Hepatocyte (in vitro differentiated cells): ENCODE results near the gene CITED1. TPM values are rescaled to one million over a fixed set of nuclear protein-coding genes. Genes with fewer than 3 reads are reported as not detected.
A peak's percentile ranks its signal among the peaks of the same experiment; 100 is the strongest.

ENCODE experiments used
- DNase-seq: peaks from one replicate; pipeline ENCODE4 v3.0.0-alpha.2; 2016; ENCODE audit warnings: low spot score
- H2AFZ ChIP-seq: fragments of 200-600 bp; sonication (generic); 2 replicates; pipeline ENCODE4 v1.6.0; 2016; ENCODE audit warnings: antibody characterized with exemption, mild to moderate bottlenecking
- H3K27ac ChIP-seq: fragments of 200-600 bp; sonication (generic); 2 replicates; pipeline ENCODE4 v1.5.1; 2016; ENCODE audit warnings: mild to moderate bottlenecking
- H3K27me3 ChIP-seq: fragments of 200-600 bp; sonication (generic); 2 replicates; pipeline ENCODE4 v1.6.1; 2016
- H3K36me3 ChIP-seq: fragments of 200-600 bp; sonication (generic); replicated peaks from 2 replicates; pipeline ENCODE4 v1.5.1; 2016; ENCODE audit warnings: low read depth; ENCODE audit not compliant: insufficient read depth
- H3K4me1 ChIP-seq: fragments of 200-600 bp; sonication (generic); 2 replicates; pipeline ENCODE4 v1.5.1; 2016; ENCODE audit warnings: mild to moderate bottlenecking, moderate library complexity; ENCODE audit not compliant: insufficient read depth
- H3K4me2 ChIP-seq: fragments of 200-600 bp; sonication (generic); 2 replicates; pipeline ENCODE4 v1.6.0; 2016
- H3K4me3 ChIP-seq: fragments of 200-600 bp; sonication (generic); 2 replicates; pipeline ENCODE4 v1.5.1; 2016; ENCODE audit warnings: mild to moderate bottlenecking
- H3K79me2 ChIP-seq: fragments of 200-600 bp; sonication (generic); 2 replicates; pipeline ENCODE4 v1.6.0; 2017; ENCODE audit warnings: mild to moderate bottlenecking
- H3K9me2 ChIP-seq: fragments of 200-600 bp; sonication (generic); replicated peaks from 2 replicates; pipeline ENCODE4 v1.6.0; 2017; ENCODE audit warnings: mild to moderate bottlenecking; ENCODE audit not compliant: insufficient read depth
- H3K9me3 ChIP-seq: fragments of 200-600 bp; sonication (generic); 2 replicates; pipeline ENCODE4 v1.5.1; 2016; ENCODE audit warnings: low read depth, mild to moderate bottlenecking
- H4K20me1 ChIP-seq: fragments of 200-600 bp; sonication (generic); 2 replicates; pipeline ENCODE4 v1.6.0; 2016; ENCODE audit warnings: mild to moderate bottlenecking; ENCODE audit not compliant: insufficient read depth, poor library complexity, severe bottlenecking
- CTCF ChIP-seq: fragments of 200-600 bp; sonication (generic); IDR thresholded peaks from 2 replicates; pipeline ENCODE4 v1.5.1; 2016; ENCODE audit warnings: antibody characterized with exemption, mild to moderate bottlenecking; ENCODE audit not compliant: poor library complexity
- EZH2 ChIP-seq: fragments of 200-600 bp; sonication (generic); IDR thresholded peaks from 2 replicates; pipeline ENCODE4 v1.6.1; 2016; ENCODE audit warnings: antibody characterized with exemption, mild to moderate bottlenecking, borderline replicate concordance
- EZH2phosphoT487 ChIP-seq: fragments of 200-600 bp; sonication (generic); IDR thresholded peaks from one replicate; pipeline ENCODE4 v1.6.1; 2018; ENCODE audit warnings: antibody characterized with exemption, mild to moderate bottlenecking, low read depth, moderate library complexity; ENCODE audit not compliant: unreplicated experiment, severe bottlenecking
- WGBS: methylation state at CpG from one replicate; pipeline ENCODE4 v1.1.6; 2016; ENCODE audit warnings: low lambda C conversion rate; ENCODE audit errors: missing lambda C conversion rate; 5-methylcytosine and 5-hydroxymethylcytosine counted together
- polyA plus RNA-seq: library from polyadenylated mRNA; unstranded; fragments of >200 nt; fragmentation: Nextera tagmentation; extraction: Ambion mirVana; gene quantifications from 2 replicates; pipeline ENCODE4 v1.2.1, GENCODE V29; 2016
- total RNA-seq: library from RNA; depleted of rRNA; stranded (reverse); fragments of >200 nt; gene quantifications from 2 replicates; pipeline ENCODE4 v1.2.3, GENCODE V29; 2014

CITED1 gene
- 2.9 TPM in 1 of 2 replicates, not detected in the other for total RNA-seq
- not detected in 2 replicates for polyA plus RNA-seq

GRCh38 chrX:72305286-72306084 lies at the start of gene CITED1:
TSS of gene CITED1 (minus strand) at chrX:72305914. CDS start at chrX:72302869, 3,045 bp downstream.
- Histone ChIP-seq H3K4me3 (peak within 1 kb of the TSS; percentile 36), H4K20me1 (no peaks in the 10 kb centered on the region), H3K4me1 (peaks cover 12% of the 10 kb centered on the region), H3K27ac (no peak within 1 kb of the TSS), H3K27me3 (peaks cover 45% of the 10 kb centered on the region), H2AFZ (peak within 1 kb of the TSS; percentile 46), H3K4me2 (peak within 1 kb of the TSS; percentile 88), H3K79me2 (no peaks in the 10 kb centered on the region), H3K36me3 (no peaks in the 10 kb centered on the region), H3K9me2 (no peaks in the 10 kb centered on the region), H3K9me3 (no peaks in the 10 kb centered on the region)
- no peak for TF ChIP-seq CTCF
- no peak for TF ChIP-seq EZH2phosphoT487
- TF ChIP-seq EZH2, result no peak
- DNase-seq, result no peak
- 47% methylated on average over 67 of the region's 68 CpGs for WGBS

- Histone ChIP-seq H4K20me1 (no peaks in the 10 kb centered on the region), H3K9me3 (no peaks in the 10 kb centered on the region), H3K79me2 (no peaks in the 10 kb centered on the region), H3K4me2 (no peak overlapping the region), H3K4me3 (no peak overlapping the region), H2AFZ (no peak overlapping the region), H3K27me3 (no peaks in the 10 kb centered on the region), H3K4me1 (no peaks in the 10 kb centered on the region), H3K27ac (no peak overlapping the region), H3K9me2 (no peaks in the 10 kb centered on the region), H3K36me3 (no peaks in the 10 kb centered on the region)
- WGBS, result 73% methylated on average over 3 of the region's 3 CpGs
- TF ChIP-seq EZH2 (no peak), CTCF (no peak), EZH2phosphoT487 (no peak)
- DNase-seq, result no peak
Measured at GRCh38 chrX:72352786-72353185, 47.1 kb upstream of the CITED1 start.

- no peaks in the 10 kb centered on the region for H3K36me3 ChIP-seq
- peak overlapping the region; percentile 45 for H3K27ac ChIP-seq
- no peak overlapping the region for H2AFZ ChIP-seq
- no peaks in the 10 kb centered on the region for H3K27me3 ChIP-seq
- DNase-seq, result peak; percentile 9
- TF ChIP-seq CTCF (no peak), EZH2 (no peak), EZH2phosphoT487 (no peak)
- no peaks in the 10 kb centered on the region for H3K9me3 ChIP-seq
- H4K20me1 ChIP-seq, result no peaks in the 10 kb centered on the region
- no peak overlapping the region for H3K4me2 ChIP-seq
- no peaks in the 10 kb centered on the region for H3K9me2 ChIP-seq
- H3K79me2 ChIP-seq, result no peaks in the 10 kb centered on the region
- no peaks in the 10 kb centered on the region for H3K4me1 ChIP-seq
- H3K4me3 ChIP-seq, result no peak overlapping the region
- 68% methylated on average over 8 of the region's 8 CpGs for WGBS
Measured at GRCh38 chrX:72351606-72352334, 46.1 kb upstream of the CITED1 start.
